OCI-LY1 (cell line): ENCODE measurements around the gene ADARB2.

ENCODE experiments used
- H2AFZ ChIP-seq: fragments of 200-600 bp; sonication (generic), shearing (Covaris generic); 2 replicates; pipeline ENCODE4 v1.6.0; 2014; ENCODE audit warnings: antibody characterized with exemption, mild to moderate bottlenecking, low read length
- H3F3A ChIP-seq: fragments of 200-600 bp; sonication (generic), shearing (Covaris generic); 2 replicates; pipeline ENCODE4 v1.6.0; 2014; ENCODE audit warnings: mild to moderate bottlenecking, antibody characterized with exemption, low read length, moderate library complexity; ENCODE audit not compliant: insufficient read depth
- H3K27ac ChIP-seq: fragments of 200-600 bp; sonication (generic); 2 replicates; pipeline ENCODE4 v1.5.1; 2014; ENCODE audit warnings: low read length, mixed run types, mild to moderate bottlenecking, low read depth; ENCODE audit not compliant: poor library complexity, severe bottlenecking
- H3K27me3 ChIP-seq: fragments of 200-600 bp; sonication (generic); 2 replicates; pipeline ENCODE4 v1.6.0; 2014; ENCODE audit warnings: antibody characterized with exemption, mild to moderate bottlenecking, low read length, moderate library complexity; ENCODE audit not compliant: insufficient read depth
- H3K36me3 ChIP-seq: fragments of 200-600 bp; sonication (generic); 2 replicates; pipeline ENCODE4 v1.6.1; 2014; ENCODE audit warnings: mild to moderate bottlenecking, antibody characterized with exemption, low read length, moderate library complexity, mixed read lengths; ENCODE audit not compliant: insufficient read depth
- H3K4me1 ChIP-seq: fragments of 200-600 bp; sonication (generic); 2 replicates; pipeline ENCODE4 v1.5.1; 2014; ENCODE audit warnings: mild to moderate bottlenecking, low read length, moderate library complexity; ENCODE audit not compliant: insufficient read depth, severe bottlenecking
- H3K4me2 ChIP-seq: fragments of 200-600 bp; sonication (generic), shearing (Covaris generic); 2 replicates; pipeline ENCODE4 v1.6.1; 2014; ENCODE audit warnings: low read length
- H3K4me3 ChIP-seq: fragments of 200-600 bp; sonication (generic); 2 replicates; pipeline ENCODE4 v1.5.1; 2014; ENCODE audit warnings: low read length, low read depth, mild to moderate bottlenecking, mixed read lengths; ENCODE audit not compliant: poor library complexity, severe bottlenecking
- H3K79me2 ChIP-seq: fragments of 200-600 bp; shearing (Covaris generic); 2 replicates; pipeline ENCODE4 v1.6.1; 2016; ENCODE audit warnings: mixed run types, low read length, mixed read lengths; ENCODE audit not compliant: insufficient read depth
- H3K9ac ChIP-seq: fragments of 200-600 bp; sonication (generic), shearing (Covaris generic); 2 replicates; pipeline ENCODE4 v1.6.1; 2014; ENCODE audit warnings: mild to moderate bottlenecking, low read length, mixed read lengths
- H3K9me2 ChIP-seq: fragments of 200-600 bp; sonication (generic), shearing (Covaris generic); 2 replicates; pipeline ENCODE4 v1.6.1; 2014; ENCODE audit warnings: low read depth, mild to moderate bottlenecking, low read length, mixed read lengths
- H3K9me3 ChIP-seq: fragments of 200-600 bp; shearing (Covaris generic); 2 replicates; pipeline ENCODE4 v1.6.1; 2014; ENCODE audit warnings: low read length, mixed read lengths
- H4K20me1 ChIP-seq: fragments of 200-600 bp; sonication (generic), shearing (Covaris generic); 2 replicates; pipeline ENCODE4 v1.6.0; 2016; ENCODE audit warnings: mild to moderate bottlenecking, low read length; ENCODE audit not compliant: insufficient read depth
- EZH2 ChIP-seq: fragments of 200-600 bp; sonication (generic), shearing (Covaris generic); IDR thresholded peaks from 2 replicates; pipeline ENCODE4 v1.8.0; 2017; ENCODE audit warnings: borderline replicate concordance, mixed run types, mild to moderate bottlenecking, antibody characterized with exemption, low read length, moderate library complexity, mixed read lengths
- TF ChIP-seq, protein P1 (sequence below): fragments of 200-600 bp; sonication (generic), shearing (Covaris generic); IDR thresholded peaks from 2 replicates; pipeline ENCODE4 v1.5.1; 2017; ENCODE audit warnings: mild to moderate bottlenecking, antibody characterized with exemption, low read length, moderate library complexity, mixed read lengths

ADARB2 gene

DNA sequence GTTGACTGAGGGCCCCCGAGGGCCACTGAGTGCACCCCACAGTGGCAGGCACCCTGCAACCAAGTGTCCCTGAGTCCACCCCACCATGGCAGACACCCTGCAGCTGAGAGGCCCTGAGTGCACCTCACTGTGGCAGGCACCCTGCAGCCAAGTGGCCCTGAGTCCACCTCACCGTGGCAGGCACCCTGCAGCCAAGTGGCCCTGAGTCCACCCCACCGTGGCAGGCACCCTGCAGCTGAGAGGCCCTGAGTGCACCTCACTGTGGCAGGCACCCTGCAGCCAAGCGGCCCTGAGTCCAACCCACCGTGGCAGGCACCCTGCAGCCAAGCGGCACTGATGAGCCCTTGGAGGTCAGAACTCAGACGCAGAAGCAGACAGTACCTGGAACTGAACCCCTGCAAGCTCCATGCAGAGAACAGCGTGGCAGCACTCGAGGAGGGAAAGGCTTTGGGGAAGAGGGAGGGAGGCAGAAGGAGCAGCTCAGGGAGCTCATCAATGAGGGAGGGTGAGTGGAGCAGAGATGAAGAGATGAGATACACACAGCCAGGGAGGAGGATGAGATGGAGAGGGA lies 524.7 kb downstream of the ADARB2 start:
- H3K4me2 ChIP-seq = no peak overlapping the region
- H3F3A ChIP-seq = no peaks in the 10 kb centered on the region
- H3K27ac ChIP-seq = no peak overlapping the region
- no peaks in the 10 kb centered on the region for H3K79me2 ChIP-seq
- H3K9me2 ChIP-seq = no peaks in the 10 kb centered on the region
- H3K4me1 ChIP-seq = no peaks in the 10 kb centered on the region
- no peaks in the 10 kb centered on the region for H3K9me3 ChIP-seq
- H3K27me3 ChIP-seq = no peaks in the 10 kb centered on the region; the same call in 1 of the 2 replicates
- H3K4me3 ChIP-seq = no peak overlapping the region
- no peak overlapping the region for H2AFZ ChIP-seq
- no peak overlapping the region for H3K9ac ChIP-seq
- TF ChIP-seq, protein P1, sequence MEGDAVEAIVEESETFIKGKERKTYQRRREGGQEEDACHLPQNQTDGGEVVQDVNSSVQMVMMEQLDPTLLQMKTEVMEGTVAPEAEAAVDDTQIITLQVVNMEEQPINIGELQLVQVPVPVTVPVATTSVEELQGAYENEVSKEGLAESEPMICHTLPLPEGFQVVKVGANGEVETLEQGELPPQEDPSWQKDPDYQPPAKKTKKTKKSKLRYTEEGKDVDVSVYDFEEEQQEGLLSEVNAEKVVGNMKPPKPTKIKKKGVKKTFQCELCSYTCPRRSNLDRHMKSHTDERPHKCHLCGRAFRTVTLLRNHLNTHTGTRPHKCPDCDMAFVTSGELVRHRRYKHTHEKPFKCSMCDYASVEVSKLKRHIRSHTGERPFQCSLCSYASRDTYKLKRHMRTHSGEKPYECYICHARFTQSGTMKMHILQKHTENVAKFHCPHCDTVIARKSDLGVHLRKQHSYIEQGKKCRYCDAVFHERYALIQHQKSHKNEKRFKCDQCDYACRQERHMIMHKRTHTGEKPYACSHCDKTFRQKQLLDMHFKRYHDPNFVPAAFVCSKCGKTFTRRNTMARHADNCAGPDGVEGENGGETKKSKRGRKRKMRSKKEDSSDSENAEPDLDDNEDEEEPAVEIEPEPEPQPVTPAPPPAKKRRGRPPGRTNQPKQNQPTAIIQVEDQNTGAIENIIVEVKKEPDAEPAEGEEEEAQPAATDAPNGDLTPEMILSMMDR = no peak
- TF ChIP-seq EZH2 = no peak
- H3K36me3 ChIP-seq = no peaks in the 10 kb centered on the region
- H4K20me1 ChIP-seq = no peaks in the 10 kb centered on the region

DNA sequence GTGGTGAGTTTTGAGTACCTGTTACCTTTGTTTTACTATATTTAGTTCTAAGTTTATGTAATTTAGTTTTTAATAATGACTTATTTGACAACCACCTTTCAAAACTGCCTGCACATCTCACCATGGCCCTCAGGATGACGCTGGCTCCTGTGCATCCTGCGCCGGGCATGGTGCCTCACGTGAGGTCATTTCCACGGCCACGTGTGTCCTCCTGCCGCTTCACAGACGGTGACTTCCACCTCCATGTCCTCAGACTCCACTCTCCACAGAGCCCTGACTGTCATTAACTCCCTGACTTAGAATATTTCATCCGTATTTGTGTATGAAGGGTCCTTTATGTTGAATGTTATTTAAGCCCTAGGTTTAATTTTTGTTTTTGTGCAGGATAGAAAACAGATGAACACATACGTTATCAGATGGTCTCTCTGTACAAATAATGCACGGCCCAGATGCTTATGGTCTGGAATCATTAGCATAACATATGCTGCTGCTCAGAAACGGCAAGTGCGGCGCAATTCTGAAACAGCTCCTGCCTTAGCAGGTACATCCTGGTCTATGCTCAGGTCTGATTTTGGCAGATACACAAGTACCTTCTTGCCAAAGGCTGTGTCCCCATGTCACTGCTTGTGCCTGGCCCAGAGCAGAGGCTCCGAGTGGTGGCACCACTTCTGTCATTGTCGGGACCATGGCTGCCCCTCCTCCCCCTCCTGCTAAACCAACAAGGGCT lies 525.3 kb downstream of the ADARB2 start:
- H2AFZ ChIP-seq = no peak overlapping the region
- TF ChIP-seq, protein P1 = no peak
- TF ChIP-seq EZH2 = no peak

DNA sequence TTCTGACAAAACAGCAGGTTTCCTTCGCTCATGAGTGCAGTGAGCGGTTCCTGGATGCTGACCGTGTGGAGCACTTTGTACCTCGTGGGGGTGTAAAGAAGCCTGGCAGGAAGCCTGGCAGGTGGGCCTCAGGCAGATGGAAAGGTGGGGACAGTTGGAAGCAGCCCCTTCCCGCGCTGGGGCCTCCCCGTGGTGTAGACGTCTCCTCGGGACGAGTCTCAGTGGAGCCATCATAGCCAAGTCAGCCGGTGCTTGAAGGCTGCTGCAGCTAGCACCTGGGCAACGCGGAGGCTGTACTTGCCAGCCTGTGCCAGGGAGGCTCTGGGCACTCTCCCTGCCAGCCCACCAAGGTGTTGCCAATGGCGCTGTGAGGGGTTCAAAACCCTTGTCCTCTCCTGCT lies 526.7 kb downstream of the ADARB2 start:
- no peaks in the 10 kb centered on the region for H3K79me2 ChIP-seq
- H4K20me1 ChIP-seq = no peaks in the 10 kb centered on the region
- H3K4me3 ChIP-seq = no peak overlapping the region
- no peaks in the 10 kb centered on the region for H3K9me3 ChIP-seq
- no peaks in the 10 kb centered on the region for H3K9me2 ChIP-seq
- no peak overlapping the region for H3K9ac ChIP-seq
- no peak overlapping the region for H3K4me2 ChIP-seq
- H3K27me3 ChIP-seq = no peaks in the 10 kb centered on the region; the same call in 1 of the 2 replicates
- H3K4me1 ChIP-seq = no peaks in the 10 kb centered on the region
- no peak overlapping the region for H2AFZ ChIP-seq
- H3F3A ChIP-seq = no peaks in the 10 kb centered on the region
- no peaks in the 10 kb centered on the region for H3K36me3 ChIP-seq
- TF ChIP-seq, protein P1 = no peak
- TF ChIP-seq EZH2 = no peak
- H3K27ac ChIP-seq = no peak overlapping the region

More for the DNA sequence above, 525.3 kb downstream of the ADARB2 start:
- H4K20me1 ChIP-seq = no peaks in the 10 kb centered on the region
- no peaks in the 10 kb centered on the region for H3K4me1 ChIP-seq
- no peaks in the 10 kb centered on the region for H3K36me3 ChIP-seq
- no peak overlapping the region for H3K9ac ChIP-seq
- H3K27me3 ChIP-seq = no peaks in the 10 kb centered on the region; the same call in 1 of the 2 replicates
- no peak overlapping the region for H3K4me3 ChIP-seq
- no peaks in the 10 kb centered on the region for H3F3A ChIP-seq
- H3K9me3 ChIP-seq = no peaks in the 10 kb centered on the region
- H3K27ac ChIP-seq = no peak overlapping the region
- H3K4me2 ChIP-seq = no peak overlapping the region
- no peaks in the 10 kb centered on the region for H3K79me2 ChIP-seq
- no peaks in the 10 kb centered on the region for H3K9me2 ChIP-seq
